HG03520 (cell line): Measurements from ENCODE around the gene SLC2A13.

Experiments used
- ATAC-seq: cut with Tn5 transposase; IDR thresholded peaks from one replicate; pipeline ENCODE4 v1.9.1; 2021; ENCODE audit warnings: mild to moderate bottlenecking, moderate library complexity; ENCODE audit not compliant: unreplicated experiment

The SLC2A13 gene

GRCh38 chr12:40002178-40003169 is 103.4 kb downstream of the SLC2A13 start:
- no peak for ATAC-seq

GRCh38 chr12:40001406-40001805 is 104.5 kb downstream of the SLC2A13 start:
- ATAC-seq, result no peak

- ATAC-seq, result no peak
Observed at GRCh38 chr12:40000884-40001283, 105.0 kb downstream of the SLC2A13 start.

GRCh38 chr12:39993268-39993667 is 112.6 kb downstream of the SLC2A13 start:
- no peak for ATAC-seq

- ATAC-seq, result peak; percentile 96
Observed at GRCh38 chr12:39990122-39991101, 115.5 kb downstream of the SLC2A13 start.

- ATAC-seq, result no peak
Observed at GRCh38 chr12:39989501-39989900, 116.4 kb downstream of the SLC2A13 start.

- no peak for ATAC-seq
Observed at GRCh38 chr12:39988574-39988973, 117.3 kb downstream of the SLC2A13 start.

GRCh38 chr12:39986674-39987073 is 119.2 kb downstream of the SLC2A13 start:
- ATAC-seq, result no peak

GRCh38 chr12:39984670-39985069 is 121.2 kb downstream of the SLC2A13 start:
- no peak for ATAC-seq

GRCh38 chr12:39975374-39975918 is 130.4 kb downstream of the SLC2A13 start:
- no peak for ATAC-seq

- no peak for ATAC-seq
Observed at GRCh38 chr12:39972119-39972518, 133.8 kb downstream of the SLC2A13 start.

GRCh38 chr12:39971348-39971747 is 134.5 kb downstream of the SLC2A13 start:
- ATAC-seq, result no peak

- ATAC-seq, result no peak
Observed at GRCh38 chr12:39966721-39967120, 139.2 kb downstream of the SLC2A13 start.

GRCh38 chr12:39966256-39966655 is 139.6 kb downstream of the SLC2A13 start:
- no peak for ATAC-seq

- ATAC-seq, result no peak
Observed at GRCh38 chr12:39959467-39959866, 146.4 kb downstream of the SLC2A13 start.

GRCh38 chr12:39959031-39959430 is 146.8 kb downstream of the SLC2A13 start:
- no peak for ATAC-seq

GRCh38 chr12:39958377-39958776 is 147.5 kb downstream of the SLC2A13 start:
- ATAC-seq, result no peak

GRCh38 chr12:39956725-39957124 is 149.2 kb downstream of the SLC2A13 start:
- ATAC-seq, result no peak

- no peak for ATAC-seq
Observed at GRCh38 chr12:39946361-39947280, 159.3 kb downstream of the SLC2A13 start.

- ATAC-seq, result no peak
Observed at GRCh38 chr12:39937119-39937518, 168.8 kb downstream of the SLC2A13 start.
